Measurements from ENCODE around the gene SERP2.

SERP2 gene

GRCh38 chr13:44389060-44389666, 15.5 kb downstream of the SERP2 start:
- DNase-seq = no peak

- no peak for DNase-seq
These were observed 16.3 kb downstream of the SERP2 start for GRCh38 chr13:44389876-44390275.

- DNase-seq = no peak
These were observed 19.8 kb downstream of the SERP2 start for GRCh38 chr13:44393391-44393790.

- DNase-seq = no peak
These were observed 21.0 kb downstream of the SERP2 start for GRCh38 chr13:44394658-44395057.

- DNase-seq = no peak
These were observed 22.5 kb downstream of the SERP2 start for GRCh38 chr13:44395976-44396694.

GRCh38 chr13:44396701-44397580, 23.3 kb downstream of the SERP2 start:
- DNase-seq = no peak

- no peak for DNase-seq
These were observed 24.2 kb downstream of the SERP2 start for GRCh38 chr13:44397766-44398223.

- DNase-seq = no peak
These were observed 25.0 kb downstream of the SERP2 start for GRCh38 chr13:44398606-44399005.

GRCh38 chr13:44399074-44399473, 25.4 kb downstream of the SERP2 start:
- DNase-seq = no peak

- DNase-seq = no peak
These were observed 27.1 kb downstream of the SERP2 start for GRCh38 chr13:44400736-44401135.

- no peak for DNase-seq
These were observed 28.0 kb downstream of the SERP2 start for GRCh38 chr13:44401577-44401976.

- DNase-seq = no peak
These were observed 29.3 kb downstream of the SERP2 start for GRCh38 chr13:44402899-44403445.

- DNase-seq = no peak
These were observed 29.9 kb downstream of the SERP2 start for GRCh38 chr13:44403461-44404056.

GRCh38 chr13:44404261-44405132, 30.9 kb downstream of the SERP2 start:
- DNase-seq = no peak

- no peak for DNase-seq
These were observed 33.0 kb downstream of the SERP2 start for GRCh38 chr13:44406617-44407016.

- no peak for DNase-seq
These were observed 33.8 kb downstream of the SERP2 start for GRCh38 chr13:44407379-44407778.

GRCh38 chr13:44407891-44408290, 34.3 kb downstream of the SERP2 start:
- DNase-seq = no peak

GRCh38 chr13:44409595-44409994, 36.0 kb downstream of the SERP2 start:
- no peak for DNase-seq

GRCh38 chr13:44410328-44410859, 36.8 kb downstream of the SERP2 start:
- DNase-seq = no peak

- DNase-seq = no peak
These were observed 38.2 kb downstream of the SERP2 start for GRCh38 chr13:44411841-44412240.

GRCh38 chr13:44412346-44412935, 38.8 kb downstream of the SERP2 start:
- no peak for DNase-seq
